Measurements from ENCODE around the gene SH3PXD2A. TPM values are rescaled to one million over a fixed set of nuclear protein-coding genes. Genes with fewer than 3 reads are reported as not detected.
A peak's percentile ranks its signal among the peaks of the same experiment; 100 is the strongest.

Gene SH3PXD2A
- total RNA-seq, 1 experiment from 2014 or later = 6.3 TPM

- TF ChIP-seq, protein P1, sequence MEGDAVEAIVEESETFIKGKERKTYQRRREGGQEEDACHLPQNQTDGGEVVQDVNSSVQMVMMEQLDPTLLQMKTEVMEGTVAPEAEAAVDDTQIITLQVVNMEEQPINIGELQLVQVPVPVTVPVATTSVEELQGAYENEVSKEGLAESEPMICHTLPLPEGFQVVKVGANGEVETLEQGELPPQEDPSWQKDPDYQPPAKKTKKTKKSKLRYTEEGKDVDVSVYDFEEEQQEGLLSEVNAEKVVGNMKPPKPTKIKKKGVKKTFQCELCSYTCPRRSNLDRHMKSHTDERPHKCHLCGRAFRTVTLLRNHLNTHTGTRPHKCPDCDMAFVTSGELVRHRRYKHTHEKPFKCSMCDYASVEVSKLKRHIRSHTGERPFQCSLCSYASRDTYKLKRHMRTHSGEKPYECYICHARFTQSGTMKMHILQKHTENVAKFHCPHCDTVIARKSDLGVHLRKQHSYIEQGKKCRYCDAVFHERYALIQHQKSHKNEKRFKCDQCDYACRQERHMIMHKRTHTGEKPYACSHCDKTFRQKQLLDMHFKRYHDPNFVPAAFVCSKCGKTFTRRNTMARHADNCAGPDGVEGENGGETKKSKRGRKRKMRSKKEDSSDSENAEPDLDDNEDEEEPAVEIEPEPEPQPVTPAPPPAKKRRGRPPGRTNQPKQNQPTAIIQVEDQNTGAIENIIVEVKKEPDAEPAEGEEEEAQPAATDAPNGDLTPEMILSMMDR (IDR thresholded peaks at IDR 0.05; ENCODE audit: insufficient read depth in 1 of 2, low read depth in 1 of 2, low read length in 1 of 2, severe bottlenecking in 1 of 2, unreplicated experiment in 1 of 2) = no peak
Observed at GRCh38 chr10:103676851-103677417, 178.4 kb downstream of the SH3PXD2A start.

DNA sequence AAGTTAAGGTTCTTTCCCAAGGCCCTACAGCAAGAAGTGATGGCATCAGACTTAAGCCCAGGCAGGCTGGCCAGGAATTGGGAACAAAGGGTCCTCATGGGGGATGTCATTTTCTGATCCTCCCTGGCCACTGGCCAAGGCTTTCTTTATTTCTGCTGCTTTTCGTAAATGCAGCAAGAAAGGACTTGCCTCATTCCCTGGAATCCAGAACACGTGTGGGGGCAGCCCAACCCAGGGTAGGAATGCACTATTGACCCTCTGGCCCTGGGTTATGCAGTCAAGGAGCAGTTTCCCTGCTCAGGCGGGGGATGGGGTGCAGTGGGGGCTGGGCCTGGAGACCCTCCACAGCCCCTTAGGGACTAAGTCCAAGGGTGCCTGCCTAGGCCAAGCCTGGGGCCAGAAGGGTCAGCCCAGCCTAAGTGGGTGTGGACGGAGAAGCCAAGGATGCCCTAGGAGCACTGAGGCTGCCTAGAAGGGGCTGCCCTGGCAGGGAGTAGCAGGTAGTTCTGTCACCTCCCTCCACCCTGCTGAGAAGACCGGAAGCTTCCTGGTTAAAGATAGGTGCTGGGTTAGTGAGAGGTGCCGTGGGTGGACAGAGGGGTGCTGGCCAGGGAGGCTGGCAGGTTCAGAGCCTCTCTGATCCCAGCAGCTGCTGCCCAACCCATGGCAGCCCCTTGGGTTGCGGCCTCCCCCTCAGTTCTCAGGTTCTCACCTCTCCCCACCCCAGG, 179.2 kb downstream of the SH3PXD2A start:
- Histone ChIP-seq H3K27me3 (replicated peaks; ENCODE audit: control insufficient read depth, insufficient read depth, low read length) (no peaks in the 10 kb centered on the region), H3K4me3 (ENCODE audit: low read depth, low read length) (no peak overlapping the region), H3K36me3 (ENCODE audit: control insufficient read depth, insufficient read depth, low read length) (no peaks in the 10 kb centered on the region), H3K9me3 (no peaks in the 10 kb centered on the region), H3K4me1 (peaks cover 32% of the 10 kb centered on the region)
- Mint-ChIP-seq H3K4me1 (ENCODE audit: low read depth, unreplicated experiment) (no peaks in the 10 kb centered on the region), H3K9me3 (ENCODE audit: unreplicated experiment) (no peaks in the 10 kb centered on the region), H3K27me3 (ENCODE audit: insufficient read depth, unreplicated experiment) (no peaks in the 10 kb centered on the region), H3K27ac (ENCODE audit: unreplicated experiment) (peak overlapping the region; percentile 93), H3K36me3 (ENCODE audit: insufficient read depth, unreplicated experiment) (no peaks in the 10 kb centered on the region), H3K4me3 (ENCODE audit: unreplicated experiment) (peak overlapping the region; percentile 35)
- TF ChIP-seq, protein P1 (IDR thresholded peaks at IDR 0.05; ENCODE audit: insufficient read depth in 1 of 2, low read depth in 1 of 2, low read length in 1 of 2, severe bottlenecking in 1 of 2, unreplicated experiment in 1 of 2) = no peak
- BruUV-seq (replicated peaks) = no TSS peak
- CTCF ChIA-PET = no interaction called here
- DNase-seq = peak; percentile 78 to 87
- intact Hi-C loops (cut with micrococcal nuclease; ENCODE audit: unreplicated experiment) = loop anchor here (1.0 kb wide), 2 partner anchors 9 to 10 kb away; no protein-coding TSS in a partner anchor
- POLR2A ChIA-PET = no interaction called here

More at GRCh38 chr10:103676851-103677417, 178.4 kb downstream of the SH3PXD2A start:
- Histone ChIP-seq H3K36me3 (ENCODE audit: control insufficient read depth, insufficient read depth, low read length) (no peaks in the 10 kb centered on the region), H3K27me3 (replicated peaks; ENCODE audit: control insufficient read depth, insufficient read depth, low read length) (no peaks in the 10 kb centered on the region), H3K4me1 (peaks cover 32% of the 10 kb centered on the region), H3K4me3 (ENCODE audit: low read depth, low read length) (no peak overlapping the region), H3K9me3 (no peaks in the 10 kb centered on the region)
- BruUV-seq (replicated peaks) = no TSS peak
- Mint-ChIP-seq H3K4me3 (ENCODE audit: unreplicated experiment) (peak overlapping the region; percentile 31), H3K27me3 (ENCODE audit: insufficient read depth, unreplicated experiment) (no peaks in the 10 kb centered on the region), H3K27ac (ENCODE audit: unreplicated experiment) (peak overlapping the region; percentile 93), H3K9me3 (ENCODE audit: unreplicated experiment) (no peaks in the 10 kb centered on the region), H3K4me1 (ENCODE audit: low read depth, unreplicated experiment) (no peaks in the 10 kb centered on the region), H3K36me3 (ENCODE audit: insufficient read depth, unreplicated experiment) (no peaks in the 10 kb centered on the region)
- POLR2A ChIA-PET = no interaction called here
- intact Hi-C loops (cut with micrococcal nuclease; ENCODE audit: unreplicated experiment) = loop anchor here (1.0 kb wide), 2 partner anchors 9 to 10 kb away; no protein-coding TSS in a partner anchor
- DNase-seq = no peak
- CTCF ChIA-PET = no interaction called here

GRCh38 chr10:103673606-103674005, 181.8 kb downstream of the SH3PXD2A start:
- DNase-seq = no peak
- H3K36me3 ChIP-seq (ENCODE audit: control insufficient read depth, insufficient read depth, low read length) = no peaks in the 10 kb centered on the region
- intact Hi-C loops (cut with micrococcal nuclease; ENCODE audit: unreplicated experiment) = no loop called here
- no peaks in the 10 kb centered on the region for H3K27me3 ChIP-seq (replicated peaks; ENCODE audit: control insufficient read depth, insufficient read depth, low read length)
- BruUV-seq (replicated peaks) = no TSS peak
- Mint-ChIP-seq H3K4me3 (ENCODE audit: unreplicated experiment) (no peak overlapping the region), H3K36me3 (ENCODE audit: insufficient read depth, unreplicated experiment) (peaks cover 1% of the 10 kb centered on the region), H3K9me3 (ENCODE audit: unreplicated experiment) (no peaks in the 10 kb centered on the region), H3K4me1 (ENCODE audit: low read depth, unreplicated experiment) (no peaks in the 10 kb centered on the region), H3K27me3 (ENCODE audit: insufficient read depth, unreplicated experiment) (no peaks in the 10 kb centered on the region), H3K27ac (ENCODE audit: unreplicated experiment) (no peak overlapping the region)
- TF ChIP-seq, protein P1 (IDR thresholded peaks at IDR 0.05; ENCODE audit: insufficient read depth in 1 of 2, low read depth in 1 of 2, low read length in 1 of 2, severe bottlenecking in 1 of 2, unreplicated experiment in 1 of 2) = no peak
- H3K4me1 ChIP-seq = peaks cover 32% of the 10 kb centered on the region
- POLR2A ChIA-PET = no interaction called here
- H3K4me3 ChIP-seq (ENCODE audit: low read depth, low read length) = no peak overlapping the region
- no peaks in the 10 kb centered on the region for H3K9me3 ChIP-seq
- CTCF ChIA-PET = no interaction called here

Data from Caco-2 (cell line).